Measurements from ENCODE around the gene SLITRK2.

The SLITRK2 gene

GRCh38 chrX:145856181-145856580 lies 38.6 kb downstream of the SLITRK2 start:
- no peak for DNase-seq

DNA sequence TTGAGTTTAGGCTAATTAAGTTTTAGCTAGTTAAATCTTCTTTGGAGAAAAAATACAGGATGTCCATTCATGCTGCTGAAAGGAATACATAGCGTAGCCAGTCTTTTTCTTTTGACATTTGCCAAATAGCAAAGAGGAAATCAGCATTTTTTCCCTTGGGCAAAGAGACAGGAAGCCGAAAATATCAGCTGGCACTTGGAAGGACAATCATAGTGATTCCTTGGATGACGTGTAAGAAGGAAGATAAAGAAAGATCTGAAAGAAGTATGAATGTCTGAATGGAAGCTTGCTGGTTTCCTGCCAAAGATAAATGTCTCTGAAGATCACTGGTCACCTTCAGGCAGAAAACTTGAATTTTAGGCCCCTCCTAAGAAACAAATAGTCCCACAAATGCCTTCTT lies 44.2 kb downstream of the SLITRK2 start:
- no peak for DNase-seq

DNA sequence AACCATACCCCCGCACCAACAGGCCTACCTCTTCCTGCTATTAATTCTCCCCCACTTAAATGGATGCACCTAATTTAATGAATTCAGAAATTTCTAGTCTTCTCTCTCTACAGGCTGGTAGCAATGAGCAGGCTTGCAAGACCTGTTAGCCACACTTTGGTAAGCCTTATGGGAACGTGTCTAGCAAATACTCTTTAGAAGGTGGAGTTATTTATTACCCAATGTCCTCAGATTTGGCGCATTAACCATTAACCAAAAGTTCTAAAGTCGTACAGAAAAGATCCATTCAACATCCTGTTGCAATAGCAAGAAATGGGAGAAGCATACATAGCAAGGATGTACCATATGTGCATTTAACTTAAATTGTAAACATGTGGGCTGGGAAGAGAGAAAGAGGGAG lies 47.5 kb downstream of the SLITRK2 start:
- DNase-seq, result no peak

All from right hindlimb (tissue), 1 donor.